ENCODE data around the gene IPCEF1. TPM values are rescaled to one million over a fixed set of nuclear protein-coding genes. Genes with fewer than 3 reads are reported as not detected.

Gene IPCEF1
- polyA plus RNA-seq, 3 donors: 14.7 to 29.7 (median 16.5) TPM

DNA sequence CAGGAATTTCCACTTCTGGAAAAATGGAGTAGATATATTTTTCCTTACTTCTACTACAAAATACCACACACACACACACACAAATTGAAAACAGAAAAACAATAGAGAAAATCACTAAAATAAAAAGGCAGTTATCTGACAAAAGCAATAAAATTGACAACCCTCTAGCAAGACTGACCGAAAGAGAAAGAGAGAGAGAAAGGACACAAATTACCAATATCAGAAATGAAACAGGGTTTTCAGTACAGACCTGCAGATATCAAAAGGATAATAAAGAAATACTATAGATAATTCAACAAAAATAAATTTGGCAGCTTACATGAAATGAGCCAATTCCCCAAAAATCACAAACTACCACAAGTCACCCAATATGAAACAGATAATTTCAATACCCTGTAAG, 212.8 kb downstream of the IPCEF1 start:
- TF ChIP-seq CTCF (IDR thresholded peaks at IDR 0.05): no peak
- H3K27ac Mint-ChIP-seq: no peak overlapping the region
- intact Hi-C loops (cut with micrococcal nuclease): loop anchor here in 1 of 2 donors (5.0 kb wide), 2 partner anchors 159 to 219 kb away; no protein-coding TSS in a partner anchor
- no peak overlapping the region for H2AFZ ChIP-seq (ENCODE audit: insufficient read depth, low read depth, low read length, poor library complexity, severe bottlenecking)
- peaks cover 20% of the 10 kb centered on the region for H3K4me1 Mint-ChIP-seq
- peaks cover 0 to 4% (median 2%) of the 10 kb centered on the region in 3 donors for H3K27me3 Mint-ChIP-seq (ENCODE audit: low read depth in 3 of 3)
- H3K4me3 ChIP-seq (replicated peaks in 1 of 3; ENCODE audit: low read depth in 2 of 3, low read length in 3 of 3): no peak overlapping the region
- no peaks in the 10 kb centered on the region for H3K36me3 ChIP-seq (replicated peaks in 1 of 2; ENCODE audit: control insufficient read depth in 1 of 2, insufficient read depth in 2 of 2, low read length in 2 of 2)
- H4K20me1 ChIP-seq (ENCODE audit: insufficient read depth, low read length): no peaks in the 10 kb centered on the region
- peaks cover 21 to 23% of the 10 kb centered on the region in 2 donors for H3K4me1 ChIP-seq (ENCODE audit: control insufficient read depth in 1 of 2, insufficient read depth in 2 of 2, low read length in 2 of 2)
- H3K4me2 ChIP-seq (replicated peaks; ENCODE audit: extremely low read depth, low read length, poor library complexity, severe bottlenecking): no peak overlapping the region
- H3K9ac ChIP-seq (ENCODE audit: insufficient read depth, low read length, poor library complexity, severe bottlenecking): no peak overlapping the region
- H3K9me3 ChIP-seq (replicated peaks in 1 of 2; ENCODE audit: control insufficient read depth in 1 of 2, insufficient read depth in 1 of 2, low read length in 2 of 2): peaks cover 0 to 3% of the 10 kb centered on the region in 2 donors
- H3K27ac ChIP-seq (ENCODE audit: low read depth in 1 of 2, low read length in 2 of 2): no peak overlapping the region
- no peak overlapping the region for H3K4me3 Mint-ChIP-seq
- no peaks in the 10 kb centered on the region for H3K27me3 ChIP-seq (ENCODE audit: control insufficient read depth in 2 of 2, insufficient read depth in 2 of 2, low read length in 2 of 2)
- WGBS (ENCODE audit: insufficient coverage): no CpG with 5 or more reads among the region's 1 CpG
- no peaks in the 10 kb centered on the region for H3K79me2 ChIP-seq (ENCODE audit: insufficient read depth, low read length)
- peaks cover 0 to 9% (median 7%) of the 10 kb centered on the region in 7 donors for H3K9me3 Mint-ChIP-seq
- DNase-seq: no peak
- peaks cover 1 to 4% of the 10 kb centered on the region in 2 donors for H3K36me3 Mint-ChIP-seq

GRCh38 chr6:154140743-154141142, 215.9 kb downstream of the IPCEF1 start:
- no peak overlapping the region for H3K9ac ChIP-seq (ENCODE audit: insufficient read depth, low read length, poor library complexity, severe bottlenecking)
- WGBS (ENCODE audit: insufficient coverage): 86% methylated on average over 2 of the region's 2 CpGs
- H3K27ac ChIP-seq (ENCODE audit: low read depth in 1 of 2, low read length in 2 of 2): peak overlapping the region; percentile 44 to 95
- peaks cover 0 to 9% (median 6%) of the 10 kb centered on the region in 7 donors for H3K9me3 Mint-ChIP-seq
- H3K4me1 Mint-ChIP-seq: peaks cover 26% of the 10 kb centered on the region
- TF ChIP-seq CTCF (IDR thresholded peaks at IDR 0.05): no peak
- H4K20me1 ChIP-seq (ENCODE audit: insufficient read depth, low read length): no peaks in the 10 kb centered on the region
- peak overlapping the region; percentile 82 to 96 (median 89) for H3K27ac Mint-ChIP-seq
- H3K4me1 ChIP-seq (ENCODE audit: control insufficient read depth in 1 of 2, insufficient read depth in 2 of 2, low read length in 2 of 2): peaks cover 26 to 29% of the 10 kb centered on the region in 2 donors
- H3K4me2 ChIP-seq (replicated peaks; ENCODE audit: extremely low read depth, low read length, poor library complexity, severe bottlenecking): peak overlapping the region; percentile 40
- no peaks in the 10 kb centered on the region for H3K27me3 ChIP-seq (ENCODE audit: control insufficient read depth in 2 of 2, insufficient read depth in 2 of 2, low read length in 2 of 2)
- no peaks in the 10 kb centered on the region for H3K79me2 ChIP-seq (ENCODE audit: insufficient read depth, low read length)
- H3K4me3 Mint-ChIP-seq: no peak overlapping the region
- intact Hi-C loops (cut with micrococcal nuclease): loop anchor here in 1 of 2 donors (5.0 kb wide), 2 partner anchors 162 to 222 kb away; no protein-coding TSS in a partner anchor
- peaks cover 0 to 2% (median 0%) of the 10 kb centered on the region in 3 donors for H3K27me3 Mint-ChIP-seq (ENCODE audit: low read depth in 3 of 3)
- H3K9me3 ChIP-seq (replicated peaks in 1 of 2; ENCODE audit: control insufficient read depth in 1 of 2, insufficient read depth in 1 of 2, low read length in 2 of 2): peaks cover 0 to 4% of the 10 kb centered on the region in 2 donors
- H3K4me3 ChIP-seq (replicated peaks in 1 of 3; ENCODE audit: low read depth in 2 of 3, low read length in 3 of 3): no peak overlapping the region
- no peaks in the 10 kb centered on the region for H3K36me3 ChIP-seq (replicated peaks in 1 of 2; ENCODE audit: control insufficient read depth in 1 of 2, insufficient read depth in 2 of 2, low read length in 2 of 2)
- DNase-seq: peak; percentile 41 to 66 (median 62)
- peaks cover 1 to 4% of the 10 kb centered on the region in 2 donors for H3K36me3 Mint-ChIP-seq
- no peak overlapping the region for H2AFZ ChIP-seq (ENCODE audit: insufficient read depth, low read depth, low read length, poor library complexity, severe bottlenecking)

Measured in CD14-positive monocyte (primary cell).